SKM-1 treated with dmso at 0.1 percent for 144 hours (cell line): ENCODE measurements around the gene SLC9A1.

Experiments used
- DNase-seq: peaks from one replicate; lab custom pipeline; 2025; ENCODE audit not compliant: unreplicated experiment; lab: John Stamatoyannopoulos, UW

Gene SLC9A1

DNA sequence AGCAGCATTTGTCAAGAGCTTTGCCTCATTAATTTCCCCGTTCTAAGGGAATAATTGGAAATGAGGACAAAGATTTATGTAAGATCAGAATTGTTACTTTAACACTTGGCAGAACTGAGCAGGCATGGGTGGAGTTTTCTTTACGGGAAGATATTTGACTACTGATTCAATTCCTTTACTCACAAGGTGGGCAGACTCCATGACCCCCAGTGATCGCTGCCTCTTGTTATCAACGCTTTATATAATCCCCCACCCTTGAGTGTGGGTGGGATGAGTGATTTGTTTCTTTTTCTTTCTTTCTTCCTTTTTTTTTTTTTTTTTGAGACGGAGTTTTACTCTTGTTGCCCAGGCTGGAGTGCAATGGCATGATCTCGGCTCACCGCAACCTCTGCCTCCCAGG lies 77.0 kb downstream of the SLC9A1 start:
- DNase-seq: no peak

DNA sequence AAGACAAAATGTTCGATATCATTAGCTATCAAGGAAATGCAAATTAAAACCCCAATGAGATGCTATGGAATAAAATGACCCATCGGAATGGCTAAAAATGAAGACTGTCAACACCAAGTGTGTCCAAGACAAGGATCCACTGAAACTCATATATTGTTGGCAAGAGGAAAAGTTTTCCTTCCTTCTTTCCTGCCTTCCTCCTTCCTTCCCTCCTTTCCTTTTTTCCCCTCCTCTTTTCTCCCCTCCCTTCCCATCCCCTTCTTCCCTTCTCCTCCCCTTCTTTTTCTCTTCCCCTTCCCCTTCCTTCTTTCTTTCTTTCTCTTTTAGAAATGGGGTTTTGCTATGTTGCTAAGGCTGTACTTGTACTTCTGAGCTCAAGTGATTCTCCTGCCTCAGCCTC lies 78.1 kb downstream of the SLC9A1 start:
- DNase-seq: no peak

DNA sequence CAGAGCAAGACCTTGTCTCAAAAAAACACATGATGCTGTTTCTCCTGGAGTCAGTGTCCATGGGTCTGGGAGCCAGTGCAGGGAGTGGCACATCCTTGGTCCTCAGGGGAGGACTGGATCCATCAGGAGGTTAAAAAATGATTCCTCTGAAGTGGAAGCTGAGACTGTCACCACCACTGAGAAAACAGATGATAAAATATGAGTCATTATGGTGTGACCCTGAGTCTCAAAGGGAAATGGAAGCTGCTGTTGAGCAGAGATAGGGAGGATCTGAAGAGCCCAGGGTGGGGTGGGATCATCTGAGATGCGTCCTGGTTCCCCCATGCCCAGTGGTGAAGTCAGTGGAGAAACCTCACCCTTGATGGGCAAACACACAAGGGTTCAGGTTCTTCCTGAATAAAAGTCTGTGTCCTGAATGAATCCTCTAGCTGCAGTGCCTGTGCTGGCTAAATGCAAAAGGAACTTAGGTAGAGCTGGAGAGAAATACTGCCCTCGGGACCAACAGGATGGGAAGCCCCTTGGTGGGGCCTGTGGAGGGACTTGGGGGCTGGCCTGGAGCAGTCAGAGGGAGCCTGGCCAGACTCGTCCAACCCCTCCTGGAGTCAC lies 80.6 kb downstream of the SLC9A1 start:
- no peak for DNase-seq

DNA sequence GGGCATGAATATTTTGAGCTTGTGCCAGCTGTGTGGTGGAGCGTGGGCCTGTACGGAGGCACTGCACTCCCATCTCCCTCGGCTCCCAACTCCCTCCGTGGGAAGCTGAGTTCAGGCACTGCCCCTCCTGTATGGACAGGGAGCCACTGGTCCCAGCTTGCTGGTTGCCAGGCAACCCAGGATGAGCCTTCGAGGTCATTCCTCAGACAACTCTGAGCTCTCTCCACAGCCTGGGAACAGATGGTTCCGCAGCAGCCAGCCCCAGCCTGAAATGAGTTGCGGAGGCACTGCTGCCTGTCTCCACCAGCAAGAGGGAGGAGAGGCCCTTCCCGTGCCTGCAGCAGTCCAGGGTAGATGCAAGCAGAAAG lies 83.9 kb downstream of the SLC9A1 start:
- no peak for DNase-seq

DNA sequence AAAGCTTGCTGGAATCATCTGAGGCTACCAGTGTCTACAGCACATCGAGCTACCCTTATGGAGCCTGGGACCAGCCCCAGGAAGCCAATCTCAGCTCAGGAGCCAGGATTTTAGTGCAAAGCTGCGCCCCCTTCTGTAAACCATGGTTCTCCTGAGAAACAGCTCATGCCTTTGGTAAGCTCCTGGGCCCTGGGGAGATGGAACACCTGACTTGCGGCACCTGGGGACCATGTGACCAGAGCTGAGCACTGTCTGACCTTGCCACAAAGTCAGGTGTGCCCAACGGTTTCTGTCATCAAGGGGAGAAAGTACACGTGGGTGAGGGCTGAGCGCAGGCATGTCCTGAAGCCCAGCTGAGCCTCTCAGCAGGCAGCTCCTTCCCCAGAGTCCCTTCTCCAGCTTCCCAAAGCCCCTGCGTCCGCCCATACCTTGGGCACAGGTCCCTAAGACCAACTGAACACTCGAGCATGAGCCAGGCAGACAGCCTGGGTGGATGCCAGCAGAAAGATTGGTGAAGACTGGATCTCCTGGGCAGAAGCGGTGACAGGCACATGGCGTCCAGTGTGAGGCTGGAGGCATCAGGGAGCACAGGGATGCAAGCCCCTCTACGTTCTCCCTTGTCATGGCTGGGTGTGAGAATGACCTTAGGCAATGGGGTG lies 84.4 kb downstream of the SLC9A1 start:
- no peak for DNase-seq

DNA sequence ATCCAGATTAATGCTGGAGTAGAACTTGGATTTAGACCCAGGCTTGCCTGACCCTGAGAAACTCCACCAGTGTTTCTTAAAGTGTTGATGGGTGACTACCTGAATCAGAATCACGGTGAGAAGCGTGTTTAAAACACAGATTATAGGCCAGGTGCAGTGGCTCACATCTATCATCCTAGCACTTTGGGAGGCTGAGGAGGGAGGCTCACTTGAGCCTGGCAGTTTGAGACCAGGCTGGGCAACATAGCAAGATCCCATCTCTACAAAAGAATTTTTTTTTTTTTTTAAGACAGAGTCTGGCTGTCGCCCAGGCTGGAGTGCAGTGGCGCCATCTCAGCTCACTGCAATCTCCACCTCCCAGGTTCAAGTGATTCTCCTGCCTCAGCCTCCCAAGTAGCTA lies 86.0 kb downstream of the SLC9A1 start:
- DNase-seq: no peak

DNA sequence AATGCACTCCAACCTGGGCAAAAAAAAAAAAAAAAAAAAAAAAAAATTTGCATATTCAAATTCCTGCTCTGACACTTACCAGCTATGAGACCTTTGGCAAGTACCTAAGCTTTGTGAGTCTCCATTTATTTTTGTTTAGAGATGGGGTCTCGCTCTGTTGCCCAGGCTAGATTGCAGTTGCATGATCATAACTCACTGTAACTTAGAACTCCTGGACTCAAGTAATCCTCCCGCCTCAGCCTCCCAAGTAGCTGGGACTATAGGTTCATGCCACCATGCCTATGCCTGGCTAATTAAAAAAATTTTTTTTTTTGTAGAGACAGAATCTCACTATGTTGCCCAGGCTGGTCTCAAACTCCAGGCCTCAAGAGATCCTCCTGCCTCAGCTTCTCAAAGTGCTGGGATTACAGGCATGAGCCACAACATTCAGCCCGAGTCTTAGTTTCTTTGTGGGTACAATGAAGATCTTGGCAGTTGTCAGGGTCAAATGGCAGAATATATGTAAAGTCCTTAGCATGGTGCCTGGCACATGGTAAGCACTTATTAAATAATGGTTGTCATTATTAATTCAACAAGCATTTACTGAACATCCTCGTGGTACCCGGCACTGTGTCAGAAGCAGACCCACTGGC lies 88.8 kb downstream of the SLC9A1 start:
- DNase-seq: no peak

DNA sequence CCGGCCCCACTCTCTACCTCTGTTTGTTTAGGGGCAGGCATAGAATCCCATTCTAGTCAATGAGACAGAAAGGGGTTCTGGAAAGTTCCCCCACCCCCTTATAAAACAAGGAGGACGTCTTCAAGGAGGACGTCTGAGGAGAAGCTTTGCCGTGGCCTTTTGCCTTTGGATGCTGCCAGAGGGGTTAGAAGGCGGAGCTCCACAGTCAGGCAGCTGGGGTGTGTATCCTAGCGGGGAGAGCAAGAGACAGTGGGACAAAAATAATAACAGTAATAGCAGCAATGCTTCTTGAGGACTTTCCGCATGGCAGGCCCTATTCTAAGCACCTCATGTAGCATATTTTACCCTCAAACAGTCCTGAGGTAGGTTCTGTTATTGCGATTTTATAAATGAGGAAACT lies 94.0 kb downstream of the SLC9A1 start:
- no peak for DNase-seq

DNA sequence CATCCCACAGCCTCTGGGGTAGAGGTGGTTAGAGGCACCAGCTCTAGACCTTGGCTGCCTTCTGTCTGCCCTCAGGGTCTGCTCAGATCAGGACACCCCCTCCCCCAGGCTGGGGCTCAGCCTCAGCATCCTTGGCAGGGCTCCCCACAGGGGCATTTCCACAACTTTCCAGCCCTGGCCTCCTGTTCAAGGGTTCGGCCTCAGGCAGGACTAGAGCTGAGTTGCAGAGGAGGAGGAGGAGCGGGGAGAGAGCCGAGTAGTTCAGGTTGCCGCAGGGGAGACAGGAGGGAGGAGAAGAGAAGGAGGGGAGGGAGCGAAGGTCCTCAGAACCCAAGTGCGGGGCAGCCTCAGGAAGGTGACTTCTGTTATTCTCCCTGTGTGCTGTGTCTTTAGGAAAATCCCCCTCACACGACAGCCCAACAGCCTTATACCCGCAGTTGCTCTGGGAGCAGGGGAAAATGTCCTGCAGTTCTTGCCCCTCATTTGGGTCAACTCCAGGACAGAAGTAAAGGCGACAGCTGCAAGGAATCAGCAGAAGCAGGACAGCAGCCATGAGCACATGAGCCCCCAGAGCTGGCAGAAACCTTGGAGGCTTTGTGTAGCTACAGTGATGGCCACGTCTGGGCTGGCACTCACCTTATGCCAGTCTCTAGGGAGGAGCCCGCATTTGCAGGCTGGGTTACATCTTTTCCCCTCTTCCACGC lies 95.8 kb downstream of the SLC9A1 start:
- DNase-seq: no peak

DNA sequence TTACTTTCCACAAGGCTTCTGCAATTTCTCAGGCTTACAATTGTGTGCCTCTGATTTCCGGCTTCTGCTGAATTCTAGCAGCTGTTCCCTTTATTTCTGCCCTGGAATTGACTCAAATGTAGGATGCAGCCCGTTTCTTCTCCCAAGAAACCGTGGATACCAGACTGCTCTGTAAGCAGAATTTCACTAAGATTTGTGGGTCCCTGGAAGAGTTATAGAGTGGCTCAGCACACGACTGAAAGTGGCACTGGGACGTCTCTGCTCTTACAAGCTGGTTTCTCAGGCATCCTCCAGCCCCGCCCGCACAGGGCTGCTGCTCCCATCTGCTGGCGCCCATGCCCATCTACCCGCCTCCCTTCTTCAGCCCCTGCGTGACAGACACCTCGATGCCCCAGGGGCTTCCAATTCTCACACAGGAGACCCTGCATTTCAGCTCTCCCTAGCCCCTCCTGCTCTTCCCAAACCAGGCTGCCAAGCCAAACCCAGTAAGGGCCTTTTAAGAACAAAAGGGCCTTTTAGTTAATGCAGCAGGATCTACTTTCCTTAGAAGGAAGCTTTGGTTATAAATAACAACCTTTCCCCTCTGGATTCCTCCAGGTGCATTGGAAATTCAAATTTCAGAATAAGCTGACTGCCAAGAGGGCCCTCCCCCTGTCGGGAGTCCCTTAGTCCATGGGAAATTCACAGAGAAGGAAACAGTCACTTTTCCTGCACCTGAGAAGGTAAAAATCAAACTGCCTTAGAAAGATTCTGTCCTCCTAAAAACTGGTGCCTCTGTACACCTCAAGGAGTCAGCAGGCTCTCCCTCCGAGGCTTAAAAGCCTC lies 96.9 kb downstream of the SLC9A1 start:
- no peak for DNase-seq

DNA sequence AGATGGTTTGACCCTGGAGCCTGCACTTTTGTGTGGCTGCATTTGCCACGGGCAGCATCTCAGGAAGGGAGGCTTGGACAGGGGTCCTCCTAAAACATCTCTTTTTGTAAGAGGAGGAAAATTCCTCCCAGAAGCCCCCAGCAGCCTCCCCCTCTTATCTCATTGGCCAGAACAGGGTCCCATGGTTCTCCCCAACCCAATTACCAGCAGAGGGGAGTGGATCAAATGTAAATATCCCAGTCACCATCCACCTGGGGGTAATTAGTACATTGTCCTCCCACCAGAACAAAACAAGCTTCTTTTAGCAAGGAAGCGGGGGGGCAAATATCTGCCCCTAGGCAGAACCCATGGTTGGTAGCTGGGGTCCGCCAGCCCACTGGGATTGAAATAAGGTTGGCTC lies 97.5 kb downstream of the SLC9A1 start:
- DNase-seq: no peak

DNA sequence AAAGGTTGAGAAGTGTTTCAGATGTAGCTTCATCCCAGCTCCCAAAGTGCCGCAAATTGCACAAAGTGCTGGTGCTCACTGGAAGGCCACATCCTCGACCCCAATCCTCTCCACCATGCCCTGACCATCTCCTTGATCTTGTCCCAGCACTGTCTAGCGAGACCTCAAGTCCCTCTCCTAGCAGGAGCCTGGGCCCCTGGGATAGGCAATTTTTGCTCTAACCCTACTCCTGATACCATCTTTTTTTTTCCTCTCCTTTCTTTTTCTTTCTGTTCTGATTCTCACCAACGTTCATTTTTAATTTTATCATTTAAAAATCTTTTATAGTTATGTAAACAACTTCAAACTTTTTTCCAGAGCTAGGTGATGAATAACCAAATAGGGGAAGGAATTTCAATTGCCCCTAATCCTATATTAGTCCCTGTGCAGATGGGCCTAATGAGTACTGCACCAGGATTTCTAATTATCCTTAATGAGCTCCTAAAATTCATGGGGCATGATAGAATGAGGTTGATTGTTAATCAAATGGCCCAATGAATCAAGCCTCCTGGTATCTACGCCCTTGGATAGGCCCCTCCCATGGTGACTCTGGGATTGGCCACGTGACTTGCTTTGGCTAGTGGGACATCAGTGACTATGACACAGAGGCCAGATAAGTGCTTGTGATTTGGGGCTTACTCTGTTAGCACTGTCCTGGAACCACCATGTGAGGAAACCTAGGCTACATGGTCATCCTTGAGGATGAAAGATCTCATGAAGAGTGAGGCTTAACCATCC lies 100.8 kb downstream of the SLC9A1 start:
- DNase-seq: no peak

DNA sequence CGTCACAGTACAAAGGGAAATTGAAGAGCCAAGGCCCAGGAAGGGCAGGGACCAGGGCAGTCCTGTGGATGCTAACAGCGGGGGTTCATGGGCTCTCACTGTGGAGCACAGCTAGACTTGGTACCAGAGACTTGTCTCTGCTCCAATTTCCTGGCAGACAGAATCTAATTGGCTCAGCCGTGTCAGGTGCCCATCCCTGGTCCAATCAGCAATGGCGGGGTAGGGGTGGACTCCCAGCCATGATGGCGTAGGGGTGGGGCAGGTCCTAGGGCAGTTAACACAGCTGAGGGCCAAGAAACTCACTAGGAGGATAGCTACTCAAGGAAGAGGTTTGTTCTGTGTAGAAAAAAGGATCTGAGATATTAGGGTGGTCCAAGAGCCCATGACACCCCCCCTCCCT lies 102.4 kb downstream of the SLC9A1 start:
- no peak for DNase-seq

DNA sequence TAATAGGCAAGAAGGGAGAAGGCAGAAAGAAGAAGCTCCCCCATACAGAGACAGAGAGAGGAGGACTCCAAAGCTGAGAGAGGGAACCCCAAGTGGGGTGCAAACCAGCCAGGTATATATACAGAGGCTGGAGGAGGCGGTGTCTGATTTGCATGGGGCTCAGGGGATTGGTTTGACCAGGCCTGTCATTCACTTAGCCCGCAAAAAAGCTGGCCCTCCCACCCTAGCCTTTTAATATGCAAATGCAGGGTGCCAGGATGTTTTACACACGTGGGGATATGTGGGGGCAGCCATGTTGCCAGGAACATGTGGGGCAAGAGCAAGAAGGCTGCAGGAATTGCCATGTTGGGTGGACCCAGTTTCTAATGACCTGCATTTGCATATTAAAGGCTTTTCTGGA lies 105.3 kb downstream of the SLC9A1 start:
- DNase-seq: no peak

DNA sequence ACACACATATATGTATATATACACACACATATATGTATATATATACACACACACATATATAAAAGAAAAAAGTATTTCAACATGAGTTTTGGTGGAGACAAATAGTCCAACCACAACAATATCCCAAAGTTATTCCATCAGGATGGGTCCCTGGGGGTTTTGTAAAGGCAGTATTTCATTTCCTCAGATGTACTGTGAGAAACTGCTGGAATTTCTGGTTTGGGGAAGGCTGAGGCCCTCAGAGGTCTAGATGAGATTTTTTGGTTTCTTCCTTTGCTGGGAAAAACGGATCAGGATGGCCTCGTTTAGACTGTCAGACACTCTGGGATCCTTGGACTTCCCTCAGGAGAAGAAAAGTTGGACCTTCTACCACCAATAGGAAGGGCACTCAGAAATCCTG lies 105.8 kb downstream of the SLC9A1 start:
- no peak for DNase-seq
